ENCODE measurements around the gene MEPCE. TPM values are rescaled to one million over a fixed set of nuclear protein-coding genes. Genes with fewer than 3 reads are reported as not detected.

Gene MEPCE
- total RNA-seq, 1 experiment from 2014 or later, result 89.1 TPM

- DNase-seq (ENCODE audit: low spot score), result no peak
Measured at GRCh38 chr7:100464791-100465190, 35.2 kb downstream of the MEPCE start.

DNA sequence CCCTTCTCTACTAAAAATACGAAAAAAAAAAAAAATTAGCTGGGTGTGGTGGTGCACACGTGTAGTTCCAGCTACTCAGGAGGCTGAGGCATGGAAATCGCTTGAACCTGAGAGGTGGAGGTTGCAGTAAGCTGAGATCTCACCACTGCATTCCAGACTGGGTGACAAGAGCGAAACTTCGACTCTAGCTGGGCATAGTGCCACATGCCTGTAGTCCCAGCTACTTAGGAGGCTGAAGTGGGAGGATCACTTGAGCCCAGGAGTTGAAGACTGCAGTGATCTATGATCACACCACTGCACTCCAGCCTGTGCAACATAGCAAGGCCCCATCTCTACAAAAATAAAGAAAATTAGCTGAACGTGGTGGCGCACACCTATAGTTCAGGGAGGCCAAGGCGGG lies 35.7 kb downstream of the MEPCE start:
- no peak for DNase-seq (ENCODE audit: low spot score)

DNA sequence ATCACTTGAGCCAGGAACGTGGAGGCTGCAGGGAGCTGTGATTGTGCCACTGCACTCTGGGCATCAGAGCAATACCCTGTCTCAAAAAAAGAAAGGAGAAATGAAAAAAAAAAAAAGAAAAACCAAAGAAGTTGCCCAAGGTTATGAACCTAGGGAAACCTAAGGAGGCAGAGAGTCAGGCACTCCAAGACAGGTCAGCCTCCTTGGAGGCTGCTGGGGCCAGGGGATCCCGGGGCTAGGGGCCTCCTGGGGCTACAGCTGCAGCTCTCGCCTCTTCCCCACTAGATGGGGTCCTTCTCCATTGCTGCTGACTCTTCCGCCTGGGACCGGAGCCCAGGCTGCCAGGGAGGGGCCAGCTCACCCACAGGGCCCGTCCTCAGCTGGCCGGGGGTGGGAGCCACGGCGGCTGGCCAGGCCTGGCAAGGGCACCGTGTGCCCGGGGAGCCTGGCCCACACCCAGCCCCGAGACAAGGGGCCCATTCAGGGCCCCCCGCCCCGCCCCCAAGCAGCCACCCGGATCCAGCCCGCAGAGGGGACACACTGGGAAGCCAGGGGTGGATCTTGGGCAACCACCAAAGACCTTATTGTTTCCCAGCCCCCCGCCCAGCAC lies 36.2 kb downstream of the MEPCE start:
- DNase-seq (ENCODE audit: low spot score), result peak; percentile 77

DNA sequence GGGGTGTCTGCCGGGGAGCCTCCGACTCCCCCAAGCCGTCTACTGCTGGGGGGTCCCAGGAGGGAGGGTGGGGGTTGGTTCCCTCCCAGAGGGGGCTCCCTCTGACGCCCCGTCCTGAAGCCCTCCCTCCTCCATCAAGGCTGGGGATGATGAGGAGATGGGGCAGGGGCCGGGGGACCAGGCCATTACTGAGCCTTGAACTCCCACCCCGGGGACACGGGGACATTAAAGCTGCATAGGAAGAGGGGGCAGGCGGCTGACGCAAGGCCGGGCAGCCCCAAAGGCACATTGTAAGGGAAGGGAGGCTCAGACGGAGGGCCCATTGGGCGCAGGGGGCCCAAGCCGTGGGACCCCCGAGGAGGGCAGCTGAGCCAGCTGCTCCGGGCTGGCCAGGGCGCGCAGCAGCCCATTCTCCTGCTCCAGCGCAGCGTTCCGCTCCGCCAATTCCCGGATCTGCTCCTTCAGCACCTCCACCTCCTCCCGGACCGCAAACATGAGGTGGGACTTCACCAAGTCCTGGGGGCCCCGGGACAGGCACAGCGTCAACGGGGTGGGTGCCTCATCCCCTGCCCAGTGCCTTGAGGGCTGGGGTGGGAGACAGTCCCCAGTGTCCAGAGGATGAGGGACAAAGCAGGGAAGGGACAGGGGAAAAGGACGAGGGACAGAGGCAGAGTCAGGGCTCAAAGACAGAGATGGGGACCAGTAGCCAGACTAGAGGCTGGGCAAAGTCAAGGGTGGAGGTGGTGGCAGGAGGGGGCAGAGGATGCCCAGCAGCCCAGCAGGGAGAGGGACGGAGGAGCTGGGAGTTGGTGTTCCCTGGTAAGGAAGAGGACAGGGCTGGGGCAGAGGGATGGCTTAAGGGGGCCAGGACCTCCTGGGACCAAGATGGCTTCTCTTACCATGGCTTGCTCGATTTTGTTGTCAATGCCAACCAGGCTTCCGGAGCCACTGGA lies 37.3 kb downstream of the MEPCE start:
- DNase-seq (ENCODE audit: low spot score), result no peak

- no peak for DNase-seq (ENCODE audit: low spot score)
Measured at GRCh38 chr7:100467638-100468373, 38.2 kb downstream of the MEPCE start.

- DNase-seq (ENCODE audit: low spot score), result peak; percentile 93
Measured at GRCh38 chr7:100469227-100470044, 39.8 kb downstream of the MEPCE start.

GRCh38 chr7:100471021-100471420 lies 41.4 kb downstream of the MEPCE start:
- DNase-seq (ENCODE audit: low spot score), result no peak

DNA sequence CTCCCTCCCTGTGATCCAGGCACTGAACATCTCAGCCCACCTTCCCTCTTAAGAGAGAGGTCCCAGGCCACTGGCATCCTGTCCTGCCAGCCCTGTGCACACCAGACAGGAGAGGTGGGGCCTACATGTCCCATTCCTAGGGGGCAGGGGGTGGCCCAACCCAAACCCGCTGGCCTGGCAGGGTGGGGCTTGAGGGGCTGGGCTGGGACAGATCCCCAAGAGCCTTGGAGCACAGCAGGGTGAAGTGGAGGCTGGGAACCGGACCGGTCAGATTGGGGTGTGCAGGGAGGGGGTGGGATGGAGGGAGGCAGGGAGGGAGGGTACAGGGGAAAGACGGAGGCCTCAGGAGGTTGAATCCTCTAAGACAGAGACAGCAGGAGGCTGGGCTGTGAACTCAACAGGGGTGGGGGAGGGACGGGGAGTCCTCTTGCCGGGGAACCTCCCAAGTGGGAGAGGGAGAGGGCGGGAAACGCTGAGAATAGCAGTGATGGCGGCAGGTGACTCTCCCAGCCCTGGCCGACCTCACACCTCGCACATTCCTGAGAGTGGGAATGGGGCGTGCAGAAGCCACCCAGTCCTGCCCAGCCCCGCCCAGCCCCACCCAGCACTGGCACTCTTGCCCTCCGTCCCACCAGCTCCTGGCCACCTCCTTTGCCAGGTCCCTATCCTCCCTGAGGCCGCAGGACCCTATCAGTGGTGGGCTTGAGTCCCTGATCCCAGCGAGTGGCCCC lies 42.7 kb downstream of the MEPCE start:
- peak; percentile 64 for DNase-seq (ENCODE audit: low spot score)

DNA sequence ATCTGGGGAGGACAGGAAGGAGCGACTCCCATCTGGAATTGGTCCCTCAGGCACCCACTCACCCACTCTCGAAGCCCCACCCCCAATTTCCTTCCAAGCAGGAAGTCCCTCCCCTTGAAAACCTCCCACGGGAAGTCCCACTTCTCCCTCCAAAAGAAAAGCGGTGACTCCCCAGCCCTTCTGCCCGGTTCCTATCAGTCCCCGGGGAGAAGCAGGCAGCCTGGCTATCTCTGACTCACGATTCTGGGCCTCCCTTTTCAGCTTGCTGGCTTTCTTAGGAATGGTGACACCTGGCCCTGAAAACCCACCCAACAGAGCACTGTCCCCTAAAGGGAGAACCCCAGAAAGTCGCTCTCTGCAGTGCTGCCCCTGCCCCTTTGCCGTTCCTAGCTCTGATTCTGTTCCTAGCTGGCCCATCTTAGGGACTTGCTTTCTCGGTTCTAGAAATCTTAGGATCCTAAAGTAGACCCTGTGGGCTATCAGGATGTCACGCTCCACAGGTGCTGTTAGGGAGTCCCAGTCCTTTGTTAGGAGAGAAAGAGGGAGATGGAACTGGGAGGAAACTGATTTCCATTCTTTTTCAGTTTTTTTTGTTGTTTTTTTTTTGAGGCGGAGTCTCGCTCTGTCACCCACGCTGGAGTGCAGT lies 43.3 kb downstream of the MEPCE start:
- DNase-seq (ENCODE audit: low spot score), result peak; percentile 44

GRCh38 chr7:100475549-100475948 lies 45.9 kb downstream of the MEPCE start:
- DNase-seq (ENCODE audit: low spot score), result no peak

GRCh38 chr7:100476101-100476780 lies 46.6 kb downstream of the MEPCE start:
- DNase-seq (ENCODE audit: low spot score), result no peak

DNA sequence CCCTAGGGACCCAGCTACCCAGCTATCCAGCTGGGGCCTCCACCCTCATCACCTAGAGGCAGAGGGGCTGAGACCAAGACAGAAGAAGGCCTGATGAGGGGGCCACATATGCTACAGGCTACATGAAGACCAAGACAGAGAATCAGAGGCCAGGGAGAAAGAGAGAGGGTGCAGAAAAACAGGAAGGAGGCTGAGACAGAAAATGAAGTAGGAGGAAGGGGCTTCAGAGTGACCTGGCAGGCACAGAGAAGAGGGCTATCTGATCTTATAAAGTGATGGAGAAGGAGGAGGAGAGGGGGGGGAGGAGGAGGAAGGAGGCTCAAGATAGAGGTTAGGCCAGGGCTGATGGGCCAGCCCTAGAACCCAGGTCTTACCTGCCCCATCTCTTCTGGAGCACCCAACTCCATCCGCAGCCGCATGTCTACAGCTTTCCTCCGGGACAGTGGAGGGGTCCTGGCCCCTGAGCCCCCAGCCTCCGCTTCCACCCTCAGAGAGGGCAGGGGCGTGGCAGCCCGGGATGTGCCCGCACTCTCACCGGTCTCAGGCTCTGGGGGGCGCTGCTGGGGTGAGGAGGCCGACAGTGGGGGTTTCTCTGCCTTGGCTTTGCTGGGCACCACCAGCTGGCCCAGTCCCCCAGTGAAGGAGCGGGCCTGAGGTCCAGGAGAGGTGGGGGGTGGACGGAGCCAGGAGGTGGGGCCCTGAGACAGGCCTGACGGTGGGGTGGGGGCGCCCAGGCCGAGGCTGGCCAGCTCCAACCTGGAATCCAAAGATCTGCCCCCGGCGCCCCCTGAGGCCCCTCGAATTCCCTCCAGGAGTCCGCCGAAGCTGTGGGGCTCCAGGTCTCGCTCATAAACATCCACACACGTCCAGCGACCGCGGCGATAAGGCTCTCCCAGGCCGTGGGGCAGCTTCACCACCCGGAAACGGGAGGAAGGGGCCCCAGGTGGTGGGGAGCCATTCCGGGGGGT lies 47.6 kb downstream of the MEPCE start:
- DNase-seq (ENCODE audit: low spot score), result no peak

DNA sequence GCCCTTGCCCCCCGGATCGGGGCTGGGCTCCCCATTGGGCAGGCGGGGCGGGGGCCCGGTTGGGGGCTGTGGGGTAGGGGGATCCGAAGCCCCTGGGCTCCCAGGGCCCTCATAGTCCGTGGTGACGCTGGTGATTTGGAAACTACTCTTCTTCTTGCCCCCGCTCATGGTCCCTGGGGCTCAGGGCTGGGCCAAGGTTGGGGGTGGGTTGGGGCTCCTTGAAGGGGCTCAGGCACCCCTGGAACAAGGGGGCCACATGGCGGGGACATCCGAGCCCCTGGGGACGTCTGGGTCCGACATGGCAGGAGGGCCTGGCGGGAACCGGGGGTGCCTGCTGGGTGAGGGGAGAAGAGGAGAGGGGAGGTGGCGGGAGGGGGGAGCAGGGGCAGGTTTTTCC lies 48.2 kb downstream of the MEPCE start:
- DNase-seq (ENCODE audit: low spot score), result no peak

DNA sequence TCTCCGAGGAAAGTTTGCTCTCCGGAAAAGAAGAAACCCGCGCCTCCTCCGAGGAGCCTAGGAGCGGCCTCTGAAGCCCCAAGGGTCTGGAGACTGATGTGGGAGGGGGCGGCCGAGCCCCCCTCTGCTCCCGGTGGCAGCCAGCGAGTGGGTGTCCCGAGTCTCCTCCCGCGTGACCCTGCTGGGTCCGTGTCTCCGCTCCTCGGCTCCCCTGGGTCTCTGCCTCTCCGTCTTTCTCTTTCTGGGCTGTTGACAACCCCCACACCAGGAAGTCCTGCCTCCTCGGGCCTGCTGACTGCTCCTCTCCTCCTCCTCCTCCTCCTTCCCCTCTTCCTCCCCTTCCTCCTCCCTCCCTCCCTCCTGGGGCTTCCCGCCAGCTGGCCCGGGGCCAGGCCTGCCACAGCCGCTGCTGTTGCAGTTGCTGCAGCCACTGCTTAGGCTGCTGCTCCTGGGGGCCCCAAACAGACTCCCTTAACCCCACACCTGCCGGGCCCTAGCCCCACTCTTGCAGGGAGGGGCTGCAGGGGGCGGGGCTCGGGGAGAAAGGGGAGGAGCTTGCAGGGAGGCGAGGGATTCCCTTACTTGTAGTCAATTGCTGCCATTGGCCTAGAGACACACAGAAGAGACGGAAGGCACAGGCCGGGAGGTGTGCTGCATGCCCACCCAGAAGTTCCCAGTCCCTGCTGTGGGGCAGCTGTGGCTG lies 49.5 kb downstream of the MEPCE start, which contains the start of gene TSC22D4:
TSC22D4 (minus strand) TSS at position 257 of the 703 bp plus-strand sequence. CDS start 1,176 bp downstream, outside the sequence.
- DNase-seq (ENCODE audit: low spot score), result peak; percentile 94

- DNase-seq (ENCODE audit: low spot score), result no peak
Measured at GRCh38 chr7:100481466-100481865, 51.8 kb downstream of the MEPCE start.

DNA sequence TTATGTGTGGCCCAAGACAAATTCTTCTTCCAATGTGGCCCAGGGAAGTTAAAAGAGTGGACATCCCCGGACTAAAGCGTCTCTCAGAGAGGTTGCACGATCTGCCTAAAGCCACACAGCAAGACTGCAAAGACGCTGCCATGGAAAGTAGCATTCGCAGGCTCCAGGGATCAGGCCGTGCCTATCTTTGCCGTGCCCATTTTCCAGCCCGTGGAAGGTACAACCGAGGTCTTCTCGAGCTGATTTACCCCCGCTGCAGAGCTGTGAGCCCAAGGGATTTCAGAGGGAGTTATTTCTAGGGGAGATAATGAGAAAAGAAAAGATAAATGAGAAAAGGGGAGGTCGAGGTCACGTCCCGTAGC lies 53.1 kb downstream of the MEPCE start:
- no peak for DNase-seq (ENCODE audit: low spot score)

DNA sequence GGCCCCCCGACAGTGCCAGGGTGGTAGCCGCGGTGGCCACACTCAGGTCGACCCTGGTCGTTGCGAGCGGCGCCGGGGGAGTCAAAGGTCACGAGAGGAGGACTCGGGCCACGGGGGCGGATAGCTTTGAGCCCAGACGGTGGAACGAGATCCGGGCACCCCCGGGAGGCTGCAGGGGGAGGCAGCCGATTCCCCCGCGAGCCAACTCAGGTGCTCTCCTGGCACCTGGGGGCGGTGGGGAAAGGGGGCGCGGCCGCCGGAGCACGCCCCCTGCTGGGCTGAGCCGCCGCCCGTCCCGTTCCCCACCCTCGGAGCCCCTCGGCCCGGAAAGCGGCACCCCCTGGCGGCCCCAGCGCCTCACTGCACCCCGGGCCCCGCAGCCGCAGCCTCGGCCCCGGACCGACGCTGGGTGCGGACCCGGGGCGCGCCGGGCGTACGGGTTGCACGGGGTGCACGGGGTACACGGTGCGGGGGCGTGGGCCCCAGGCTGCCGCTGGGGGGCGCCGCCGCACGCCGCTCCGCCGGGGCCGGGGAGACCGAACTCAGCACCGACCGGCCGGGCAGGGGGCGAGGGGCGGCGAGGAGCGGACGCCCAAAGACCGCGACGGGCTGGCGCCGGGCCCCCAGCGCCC lies 53.6 kb downstream of the MEPCE start:
- peak; percentile 58 for DNase-seq (ENCODE audit: low spot score)
